Measurements from ENCODE around the gene LSM4. TPM values are rescaled to one million over a fixed set of nuclear protein-coding genes. Genes with fewer than 3 reads are reported as not detected.
"Not testable (repeated sequence)": the region's sequence is repeated elsewhere in the genome, so short reads cannot be mapped to it uniquely, and the experiment has no call there.

LSM4 gene
- 733 and 750 TPM in 2 replicates for total RNA-seq (2014; rRNA removed; shearing (Covaris generic))

GRCh38 chr19:18322759-18323460 lies at the start of gene LSM4:
Gene LSM4, minus strand, starts transcription at chr19:18323076. Its CDS starts 56 bp downstream, at chr19:18323020.
- DNase-seq (ENCODE audit: low spot score): peak; percentile 96

- no peak for DNase-seq (ENCODE audit: low spot score)
Observed at GRCh38 chr19:18368504-18369222, 45.8 kb upstream of the LSM4 start.

GRCh38 chr19:18366021-18366435 lies 43.2 kb upstream of the LSM4 start:
- no peak for DNase-seq (ENCODE audit: low spot score)

GRCh38 chr19:18364826-18365528 lies 42.1 kb upstream of the LSM4 start:
- DNase-seq (ENCODE audit: low spot score): peak; percentile 91

GRCh38 chr19:18364277-18364825 lies 41.5 kb upstream of the LSM4 start:
- not testable (repeated sequence) for DNase-seq (ENCODE audit: low spot score)

- DNase-seq (ENCODE audit: low spot score): no peak
Observed at GRCh38 chr19:18363787-18364186, 40.9 kb upstream of the LSM4 start.

GRCh38 chr19:18362934-18363542 lies 40.2 kb upstream of the LSM4 start:
- no peak for DNase-seq (ENCODE audit: low spot score)

- DNase-seq (ENCODE audit: low spot score): no peak
Observed at GRCh38 chr19:18361646-18362045, 38.8 kb upstream of the LSM4 start.

GRCh38 chr19:18357041-18357440 lies 34.2 kb upstream of the LSM4 start:
- no peak for DNase-seq (ENCODE audit: low spot score)

GRCh38 chr19:18354743-18355142 lies 31.9 kb upstream of the LSM4 start:
- DNase-seq (ENCODE audit: low spot score): not testable (repeated sequence)

GRCh38 chr19:18353378-18354005 lies 30.6 kb upstream of the LSM4 start:
- DNase-seq (ENCODE audit: low spot score): no peak

- no peak for DNase-seq (ENCODE audit: low spot score)
Observed at GRCh38 chr19:18351544-18351943, 28.7 kb upstream of the LSM4 start.

GRCh38 chr19:18350490-18350889 lies 27.6 kb upstream of the LSM4 start:
- DNase-seq (ENCODE audit: low spot score): no peak

- DNase-seq (ENCODE audit: low spot score): peak; percentile 49
Observed at GRCh38 chr19:18349524-18350128, 26.8 kb upstream of the LSM4 start.

- not testable (repeated sequence) for DNase-seq (ENCODE audit: low spot score)
Observed at GRCh38 chr19:18348818-18349339, 26.0 kb upstream of the LSM4 start.

GRCh38 chr19:18348171-18348570 lies 25.3 kb upstream of the LSM4 start:
- no peak for DNase-seq (ENCODE audit: low spot score)

GRCh38 chr19:18346091-18346490 lies 23.2 kb upstream of the LSM4 start:
- DNase-seq (ENCODE audit: low spot score): peak; percentile 28

GRCh38 chr19:18345296-18345695 lies 22.4 kb upstream of the LSM4 start:
- no peak for DNase-seq (ENCODE audit: low spot score)

- DNase-seq (ENCODE audit: low spot score): no peak
Observed at GRCh38 chr19:18344582-18344950, 21.7 kb upstream of the LSM4 start.

- no peak for DNase-seq (ENCODE audit: low spot score)
Observed at GRCh38 chr19:18342090-18342632, 19.3 kb upstream of the LSM4 start.

Measured in HT-29 (cell line).